CD4-positive, alpha-beta T cell treated with Interleukin-15 for 4 hours (primary cell): ENCODE data around the gene TAF4.
"Not testable (repeated sequence)": the region's sequence is repeated elsewhere in the genome, so short reads cannot be mapped to it uniquely, and the experiment has no call there.

Experiments used
- DNase-seq: peaks from one replicate; pipeline ENCODE4 v3.0.0-alpha.2; 2020; ENCODE audit warnings: low spot score

Gene TAF4

DNA sequence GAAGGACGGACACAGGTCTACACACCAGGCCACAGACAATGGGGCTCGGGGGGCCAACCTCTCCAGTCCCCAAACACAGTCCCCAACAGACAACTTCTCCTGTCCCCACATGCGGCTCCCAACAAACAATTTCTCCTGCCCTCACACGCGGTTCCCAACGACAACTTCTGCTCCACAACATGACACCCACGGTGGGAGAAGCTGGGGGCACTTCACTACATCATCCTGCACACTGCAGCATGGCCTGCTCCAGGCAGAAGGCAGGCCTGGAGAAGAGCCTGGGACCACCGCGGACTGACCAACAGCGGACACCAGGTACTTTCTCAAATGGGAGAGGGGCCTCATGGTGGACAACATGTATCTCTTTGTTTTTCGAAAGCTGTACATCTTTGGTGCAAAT is 6.7 kb downstream of the TAF4 start:
- DNase-seq, result no peak

DNA sequence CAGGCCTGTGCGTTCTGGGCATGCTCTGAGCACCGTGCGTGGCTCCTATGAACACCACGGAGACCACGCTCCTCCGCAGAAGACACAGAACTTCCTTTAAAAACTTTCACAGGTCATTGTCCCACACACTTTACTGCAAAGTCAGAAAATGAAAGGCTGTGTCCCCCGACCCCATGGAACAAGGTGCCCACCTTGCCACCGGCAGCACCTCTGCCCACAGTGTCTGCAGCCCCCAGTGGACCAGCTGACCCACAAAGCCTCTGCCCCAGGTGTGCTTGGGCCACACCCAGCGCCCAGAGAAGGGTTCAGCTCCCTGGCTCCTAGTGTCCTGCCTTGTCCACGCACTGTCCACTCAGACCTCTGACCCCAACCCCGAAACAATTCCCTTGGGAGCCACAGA is 8.7 kb downstream of the TAF4 start:
- DNase-seq, result no peak

DNA sequence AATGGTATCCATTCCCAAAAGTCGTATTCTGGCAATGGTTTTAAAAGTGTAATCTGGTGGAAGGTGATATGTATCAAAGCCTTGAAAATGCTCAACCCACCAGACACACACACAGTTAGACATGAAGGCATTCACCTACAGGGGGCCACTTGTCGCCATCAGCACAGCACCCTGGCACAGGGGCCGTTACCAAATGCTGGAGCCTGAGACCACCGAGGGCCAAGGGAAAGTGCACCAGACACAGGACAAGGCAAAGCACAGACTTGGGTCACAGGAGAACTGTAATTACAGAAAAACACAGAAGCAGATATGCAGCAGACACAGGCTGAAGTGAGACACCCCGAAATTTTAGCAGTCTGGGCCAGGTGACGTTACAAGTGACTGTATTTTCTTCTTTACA is 9.3 kb downstream of the TAF4 start:
- DNase-seq, result no peak

DNA sequence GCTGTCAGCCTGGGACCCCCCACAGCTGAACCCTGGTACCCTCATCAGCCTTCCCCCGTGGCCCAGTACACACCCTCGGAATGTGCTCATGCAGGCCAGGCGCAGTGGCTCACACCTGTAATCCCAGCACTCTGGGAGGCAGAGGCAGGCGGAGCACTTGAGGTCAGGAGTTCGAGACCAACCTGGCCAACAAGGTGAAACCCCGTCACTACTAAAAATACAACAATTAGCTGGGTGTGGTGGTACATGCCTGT is 9.9 kb downstream of the TAF4 start:
- DNase-seq, result not testable (repeated sequence)

DNA sequence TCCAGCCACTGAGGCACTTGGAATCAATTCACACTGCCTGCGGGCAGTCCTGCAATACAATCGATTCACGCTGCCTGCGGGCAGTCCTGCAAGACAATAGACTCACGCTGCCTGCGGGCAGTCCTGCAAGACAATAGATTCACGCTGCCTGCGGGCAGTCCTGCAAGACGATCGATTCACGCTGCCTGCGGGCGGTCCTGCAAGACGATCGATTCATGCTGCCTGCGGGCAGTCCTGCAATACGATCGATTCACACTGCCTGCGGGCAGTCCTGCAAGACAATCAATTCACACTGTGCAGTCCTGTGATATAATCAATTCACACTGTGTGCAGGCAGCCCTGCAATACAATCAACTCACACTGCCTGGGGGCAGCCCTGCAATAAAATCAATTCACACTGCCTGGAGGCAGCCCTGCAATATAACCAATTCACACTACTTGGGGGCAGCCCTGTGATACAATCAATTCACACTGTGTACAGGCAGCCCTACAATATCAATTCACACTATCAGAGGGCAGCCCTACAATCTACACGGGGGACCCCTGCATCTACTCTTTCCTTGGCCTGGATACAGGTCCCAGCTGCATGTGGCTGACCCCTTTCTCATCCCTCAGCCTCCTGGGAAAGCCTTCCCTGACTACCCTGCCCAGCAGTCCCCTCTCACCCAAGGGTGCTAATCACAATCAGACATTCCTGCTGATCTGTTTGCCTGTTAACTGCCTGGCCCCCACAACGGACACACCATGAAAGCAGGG is 10.4 kb downstream of the TAF4 start:
- DNase-seq, result no peak

DNA sequence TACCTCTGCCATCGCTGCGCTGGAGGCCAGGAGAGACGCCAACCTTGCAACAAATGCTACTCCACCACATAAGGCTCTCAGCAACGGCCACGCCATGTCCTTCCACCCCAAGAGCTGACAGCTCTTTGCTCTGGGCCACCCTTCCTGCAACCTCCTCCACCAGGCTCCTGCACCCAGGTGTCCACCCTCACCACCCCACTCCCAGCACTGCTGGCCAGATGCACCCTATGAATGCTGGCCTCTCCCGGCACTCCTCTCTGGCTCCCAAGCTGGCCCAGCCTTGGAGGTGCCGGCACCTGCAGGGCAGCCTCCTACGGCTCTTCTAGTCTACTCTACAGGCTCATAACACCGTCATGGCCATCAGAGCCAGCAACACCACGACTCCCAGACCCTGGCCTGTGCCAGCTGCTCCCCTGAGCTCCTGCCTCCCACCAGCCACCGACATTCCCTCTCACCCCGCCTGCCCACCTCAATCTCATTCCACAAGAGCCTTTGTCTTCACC is 11.2 kb downstream of the TAF4 start:
- no peak for DNase-seq

DNA sequence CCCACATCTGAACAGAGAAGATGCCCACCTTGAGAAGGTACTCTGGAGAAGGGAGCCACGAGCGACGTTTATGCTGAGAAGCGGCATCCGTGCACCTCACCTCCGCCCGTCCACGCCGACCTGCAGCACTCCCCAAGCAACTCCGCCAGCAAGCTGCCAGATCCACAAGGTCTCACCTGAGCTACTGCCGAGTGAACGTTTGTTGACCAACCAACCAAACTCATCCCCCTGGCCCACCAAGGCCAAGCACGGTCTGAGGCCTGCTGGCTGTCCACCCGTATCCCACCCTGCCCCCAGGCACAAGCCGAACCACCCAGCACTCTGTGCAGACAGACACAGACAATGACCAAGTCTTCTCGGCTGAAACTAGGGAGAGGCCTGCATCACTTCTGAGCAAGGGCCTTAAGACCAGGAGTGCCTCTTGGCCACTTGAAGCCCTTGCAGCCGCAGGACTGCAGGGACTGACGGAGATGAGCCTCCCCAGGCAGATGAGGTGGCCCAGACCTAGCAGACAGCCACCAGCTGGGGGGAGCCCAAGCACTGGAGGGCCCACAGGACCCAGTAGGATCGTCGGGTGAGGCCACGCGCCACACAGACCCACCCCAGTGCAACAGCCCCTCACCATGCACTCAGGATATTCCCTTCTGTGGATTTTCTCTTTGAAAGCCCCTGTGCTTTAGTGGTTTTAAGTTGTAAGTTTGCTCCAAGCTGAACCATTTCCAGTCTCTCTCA is 12.1 kb downstream of the TAF4 start:
- no peak for DNase-seq

DNA sequence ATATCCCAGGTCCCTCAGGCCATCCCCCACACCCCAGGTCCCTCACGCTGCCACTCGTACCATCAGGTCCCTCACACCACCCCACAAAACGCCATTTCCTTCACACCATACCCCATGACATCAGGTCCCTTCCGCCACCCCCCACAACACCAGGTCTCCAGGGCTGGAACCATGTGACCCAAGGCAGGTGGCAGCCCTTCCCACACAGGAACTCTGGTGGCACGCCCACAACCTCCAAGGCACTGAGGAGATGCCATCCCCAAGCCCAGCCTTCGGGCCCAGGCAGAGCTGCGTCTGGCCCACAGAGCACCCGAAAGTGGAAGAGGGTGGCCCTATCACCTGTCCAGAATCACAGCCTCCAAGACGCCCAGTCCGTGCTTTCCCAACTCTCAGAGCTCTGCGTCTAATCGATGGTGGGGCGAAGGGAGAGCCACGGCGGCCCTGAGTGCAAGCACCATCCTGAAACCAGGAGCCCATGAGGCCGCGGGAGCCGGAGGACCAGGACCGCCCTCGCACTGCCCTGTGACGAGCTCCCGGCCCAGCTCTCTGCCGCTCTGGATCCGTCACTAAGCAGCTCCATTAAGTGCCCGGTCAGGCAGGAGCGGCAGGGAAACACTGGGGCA is 12.7 kb downstream of the TAF4 start:
- DNase-seq, result no peak

DNA sequence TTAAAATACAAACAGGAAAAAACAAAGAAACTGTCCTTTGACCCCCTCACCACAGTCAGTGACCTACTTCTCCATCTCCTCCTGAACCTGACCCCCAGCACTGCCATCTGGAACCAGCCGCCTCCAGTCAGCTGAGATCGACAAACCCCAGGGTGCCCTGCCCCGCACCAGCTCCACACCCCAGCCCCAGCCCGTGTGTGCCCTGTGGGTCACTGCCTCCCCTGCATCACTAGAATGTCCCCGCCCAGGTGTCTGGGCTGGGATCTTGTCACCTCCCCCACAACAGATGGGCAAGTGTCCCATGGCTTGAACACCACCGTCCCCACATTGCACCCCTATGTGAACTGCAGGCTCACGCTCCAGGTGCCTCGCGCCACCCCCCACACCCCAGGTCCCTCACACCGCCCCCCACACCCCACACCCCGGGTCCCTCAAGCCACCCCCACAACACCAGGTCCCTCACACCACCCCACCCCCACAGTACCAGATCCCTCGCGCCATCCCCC is 13.3 kb downstream of the TAF4 start:
- no peak for DNase-seq

DNA sequence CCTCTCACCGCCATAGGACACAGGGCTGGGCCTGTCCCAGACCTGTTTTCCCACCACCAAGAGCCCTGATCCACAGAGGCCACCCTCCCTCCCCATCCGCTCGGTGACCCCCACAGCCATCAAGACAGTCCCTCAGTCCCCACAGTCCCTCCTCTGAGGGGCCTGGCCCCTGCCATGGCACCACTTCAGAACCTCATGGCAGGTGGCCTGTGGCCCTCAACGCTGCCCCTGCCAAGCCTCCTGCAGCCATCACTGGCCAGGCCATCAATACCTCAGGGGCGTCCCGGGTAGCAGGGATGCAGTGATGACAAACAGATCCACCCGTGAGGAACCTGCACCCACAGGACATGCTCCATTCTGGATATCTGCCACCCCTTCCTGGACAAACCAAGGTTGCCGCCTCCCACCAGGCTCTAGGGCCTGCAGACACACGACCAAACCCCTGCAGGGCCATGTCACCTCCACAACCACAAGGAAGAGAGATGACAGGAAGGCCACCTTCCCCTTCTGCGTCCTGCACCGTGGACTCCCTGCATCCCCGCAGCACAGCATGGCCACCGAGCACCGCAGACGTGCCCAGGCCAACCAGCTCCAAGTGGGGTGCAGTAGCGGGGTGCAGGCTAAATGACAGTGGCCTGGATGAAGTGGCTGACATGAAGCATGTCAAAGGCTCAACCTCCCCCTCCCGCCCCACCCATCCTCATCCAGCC is 14.0 kb downstream of the TAF4 start:
- no peak for DNase-seq

DNA sequence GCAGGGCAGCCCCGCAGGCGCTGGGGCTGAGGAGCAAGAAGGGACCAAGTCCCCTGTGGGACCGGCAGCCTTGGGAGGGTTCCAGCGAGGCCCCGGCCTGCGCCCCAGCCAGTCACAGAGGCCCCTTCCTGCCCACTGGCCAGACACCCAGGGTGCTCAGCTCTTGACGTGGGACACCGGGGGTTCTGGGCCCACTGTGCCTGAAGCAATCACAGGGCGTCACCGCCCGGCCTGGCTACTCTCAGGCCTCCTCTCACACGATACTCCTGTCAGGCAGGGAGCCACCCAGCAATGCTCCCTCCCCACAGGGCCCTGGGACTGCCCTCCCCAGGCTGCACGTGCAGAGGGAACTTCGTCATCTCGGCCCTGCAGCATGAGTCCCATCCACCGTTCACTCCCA is 14.5 kb downstream of the TAF4 start:
- no peak for DNase-seq

DNA sequence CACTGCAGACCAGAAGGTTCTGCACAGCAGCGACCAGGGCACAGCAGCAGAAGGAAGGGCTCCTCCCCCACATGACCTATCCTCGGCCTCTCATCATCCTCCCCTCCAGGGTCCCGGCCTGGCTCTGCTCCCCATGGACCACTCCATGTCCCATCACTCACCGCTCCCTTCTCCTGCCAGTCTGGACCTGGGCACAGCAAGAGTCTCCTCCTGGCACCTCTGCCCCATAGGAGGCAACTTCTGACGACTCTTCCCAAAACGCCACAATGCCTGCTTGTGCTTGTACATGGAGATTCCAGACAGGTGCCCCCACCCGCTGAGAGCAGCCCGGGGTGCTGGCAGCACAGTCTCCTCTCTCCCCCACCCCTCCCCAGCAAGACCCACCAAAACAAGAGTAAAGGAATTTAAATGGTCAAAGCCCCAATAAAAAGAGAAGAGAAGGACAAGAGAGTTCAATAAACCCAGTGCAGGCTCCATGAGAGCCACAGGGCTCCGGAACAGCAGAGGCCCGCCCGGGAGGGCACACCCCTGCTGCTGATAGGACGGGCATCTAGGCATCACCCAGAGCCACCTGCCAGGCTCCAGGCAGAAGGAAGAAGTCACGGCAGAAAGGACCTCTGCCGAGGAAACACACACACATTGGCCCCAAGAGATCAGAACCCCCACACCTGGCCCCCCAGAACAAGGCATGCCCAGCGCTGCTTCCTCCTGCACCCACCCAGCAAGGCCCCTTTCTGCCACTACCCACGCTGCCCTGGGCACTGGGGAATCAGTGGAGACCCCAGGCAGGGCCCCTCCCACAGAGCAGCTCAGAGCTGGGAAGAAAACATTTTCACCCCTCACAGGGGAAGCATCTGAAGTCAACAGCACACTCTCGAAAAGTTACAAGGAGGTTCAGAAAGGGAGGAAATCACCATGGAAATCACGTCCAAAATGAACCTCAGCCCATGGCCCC is 15.2 kb downstream of the TAF4 start:
- DNase-seq, result no peak

DNA sequence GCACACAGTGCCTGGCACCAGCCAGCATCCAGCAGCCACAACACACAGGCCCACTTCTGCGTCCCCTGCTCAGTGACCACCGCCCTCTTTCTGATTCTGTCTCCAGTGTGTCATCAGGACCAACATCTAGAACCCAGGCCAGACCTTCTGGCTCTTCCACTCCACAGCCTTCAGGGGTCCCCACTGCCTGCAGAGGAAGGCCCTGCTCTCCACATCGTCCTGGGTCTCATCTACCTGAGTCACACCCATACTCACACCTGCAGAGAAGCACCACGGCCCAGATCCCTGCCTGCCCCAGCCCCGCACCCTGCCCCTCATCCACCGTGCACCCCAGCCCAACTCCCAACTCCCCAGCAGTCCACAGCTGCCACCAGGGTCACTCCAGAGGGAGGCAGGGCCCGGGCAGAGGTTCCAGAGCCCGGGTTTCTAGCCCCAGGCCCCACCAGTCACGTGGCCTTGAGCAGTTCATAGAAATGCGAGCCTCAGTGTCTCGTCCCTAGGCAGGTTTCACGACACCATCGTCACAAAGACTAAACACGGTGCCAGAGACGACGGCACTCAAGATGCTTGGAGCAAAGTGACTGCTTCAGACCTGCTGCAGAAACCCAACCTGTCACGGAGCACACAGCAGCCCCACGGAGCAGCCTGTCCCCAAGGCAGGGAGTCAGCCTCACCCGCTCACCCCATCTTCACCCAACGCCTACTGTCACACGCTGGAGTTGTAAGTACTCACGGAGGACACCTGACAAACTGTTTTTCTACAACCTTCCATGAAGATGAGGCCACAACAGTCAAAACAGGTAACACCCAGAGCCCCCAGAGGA is 16.1 kb downstream of the TAF4 start:
- DNase-seq, result no peak

DNA sequence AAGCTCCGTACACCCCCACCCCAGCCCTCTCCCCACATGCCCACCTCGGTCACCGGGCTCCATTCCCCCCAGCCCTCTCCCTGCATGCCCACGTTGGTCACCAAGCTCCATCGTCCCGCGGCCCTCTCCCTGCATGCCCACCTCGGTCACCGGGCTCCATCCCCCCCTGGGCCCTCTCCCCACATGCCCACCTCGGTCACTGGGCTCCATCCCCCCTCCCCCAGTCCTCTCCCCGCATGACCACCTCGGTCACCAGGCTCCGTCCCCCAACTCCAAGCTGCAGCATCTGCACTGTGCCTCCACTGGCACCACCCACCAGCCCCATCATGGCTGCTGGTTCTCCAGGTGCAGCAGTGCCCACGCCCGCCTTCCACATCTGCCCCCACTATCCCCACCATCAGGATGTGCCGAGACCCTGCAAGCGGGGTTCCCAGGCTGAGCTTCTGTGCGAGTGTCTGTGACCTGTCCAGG is 16.8 kb downstream of the TAF4 start:
- DNase-seq, result no peak

DNA sequence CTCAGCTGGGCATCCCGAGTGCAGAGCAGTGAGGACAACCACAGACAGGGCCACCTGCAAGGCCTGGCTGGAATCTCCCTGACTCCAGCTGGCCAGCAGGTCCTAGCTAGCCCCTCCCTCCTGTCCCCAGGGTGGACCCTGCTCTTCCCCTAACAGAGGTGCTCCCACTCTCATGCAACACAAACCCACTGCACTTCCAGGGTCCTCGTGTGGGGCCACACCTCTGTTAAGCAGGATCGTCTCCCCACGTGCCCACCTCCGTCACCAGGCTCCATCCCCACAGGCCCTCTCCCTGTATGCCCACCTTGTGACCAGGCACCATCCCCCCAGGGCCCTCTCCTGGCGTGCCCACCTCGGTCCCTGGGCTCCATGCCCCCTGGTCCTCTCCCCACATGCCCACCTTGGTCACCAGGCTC is 17.3 kb downstream of the TAF4 start:
- DNase-seq, result no peak

DNA sequence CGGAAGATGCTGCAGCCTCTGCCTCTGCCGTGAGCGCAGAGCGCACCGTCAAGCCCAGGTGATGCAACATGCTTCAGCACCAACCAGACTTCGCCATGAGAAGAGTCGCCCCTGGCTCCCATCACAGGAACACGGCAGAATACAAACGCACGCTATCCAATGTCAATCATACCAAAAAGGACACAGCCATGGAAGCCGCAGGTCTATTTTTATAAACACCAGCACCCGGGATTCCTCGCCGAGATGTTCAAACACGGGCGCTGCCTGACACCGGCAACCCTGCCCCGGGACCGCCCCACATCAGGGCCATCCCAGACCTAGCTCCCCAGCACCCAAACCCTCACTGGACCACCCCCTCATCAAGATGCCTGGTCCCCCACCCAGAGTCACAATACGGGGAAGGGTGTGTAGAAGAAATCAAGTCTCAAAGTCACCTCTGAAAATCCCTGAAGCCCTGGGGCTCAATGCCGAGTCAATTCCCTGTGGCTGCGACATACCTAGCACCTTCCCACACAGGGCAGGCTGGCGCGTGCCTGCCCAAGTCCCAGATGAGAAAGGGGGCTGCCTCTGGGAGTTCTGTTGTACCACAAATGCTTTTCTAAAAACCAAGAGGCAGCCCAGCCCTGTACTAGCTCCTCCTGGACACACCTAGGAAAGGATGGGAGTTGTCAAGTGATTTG is 17.9 kb downstream of the TAF4 start:
- no peak for DNase-seq

DNA sequence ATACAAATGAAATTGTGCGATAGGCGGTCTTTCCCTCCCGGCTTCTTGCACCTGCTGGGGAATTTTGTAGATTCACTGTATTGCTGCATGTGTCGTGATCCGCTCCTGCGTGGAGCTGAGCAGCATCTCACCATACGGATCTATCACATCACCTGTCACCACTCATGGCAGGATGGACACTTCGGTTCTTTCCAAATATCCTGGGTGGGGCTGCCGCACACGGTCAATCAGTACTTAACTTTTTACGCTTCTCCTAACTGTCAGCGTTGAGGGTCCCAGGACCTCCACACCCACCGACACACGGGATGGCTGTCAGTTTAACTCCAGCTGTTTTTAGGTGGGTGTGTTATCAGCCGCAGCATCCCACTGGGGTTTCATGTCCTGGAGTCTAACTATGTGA is 19.2 kb downstream of the TAF4 start:
- DNase-seq, result no peak

DNA sequence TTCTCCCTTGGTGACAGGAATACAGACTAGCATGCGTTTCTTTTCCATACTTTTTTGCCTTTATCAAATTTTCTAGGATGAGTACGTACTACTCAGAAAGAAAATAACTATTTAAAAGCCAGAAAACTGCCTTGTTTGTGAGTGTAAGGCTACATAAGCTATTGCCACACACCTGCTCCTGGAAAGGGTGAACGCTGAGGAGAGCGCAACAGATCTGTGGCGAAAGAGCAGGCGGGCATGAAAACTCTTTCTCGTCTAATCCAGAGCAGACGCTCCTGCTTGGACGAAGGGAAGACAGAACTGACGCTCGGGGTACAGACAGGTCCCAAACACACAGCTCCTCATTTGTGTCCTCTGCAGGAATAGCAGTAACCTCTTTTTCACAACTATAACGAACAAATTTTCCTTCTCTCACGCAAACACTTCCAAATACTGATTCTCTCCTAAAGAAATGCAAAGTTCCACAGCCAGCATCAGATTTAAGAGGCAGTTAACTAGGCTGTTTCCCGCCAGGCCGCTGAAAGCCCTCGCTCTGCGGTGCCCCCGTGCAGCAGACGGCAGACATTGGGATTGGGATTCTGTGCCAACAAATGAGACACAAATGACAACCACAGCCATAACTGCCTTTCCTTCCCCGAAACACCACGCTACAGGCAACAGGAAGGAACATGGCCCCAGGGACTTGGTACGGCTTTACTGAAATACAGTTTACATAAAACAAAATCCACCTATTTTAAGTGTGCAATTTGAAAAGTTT is 20.0 kb downstream of the TAF4 start:
- no peak for DNase-seq

DNA sequence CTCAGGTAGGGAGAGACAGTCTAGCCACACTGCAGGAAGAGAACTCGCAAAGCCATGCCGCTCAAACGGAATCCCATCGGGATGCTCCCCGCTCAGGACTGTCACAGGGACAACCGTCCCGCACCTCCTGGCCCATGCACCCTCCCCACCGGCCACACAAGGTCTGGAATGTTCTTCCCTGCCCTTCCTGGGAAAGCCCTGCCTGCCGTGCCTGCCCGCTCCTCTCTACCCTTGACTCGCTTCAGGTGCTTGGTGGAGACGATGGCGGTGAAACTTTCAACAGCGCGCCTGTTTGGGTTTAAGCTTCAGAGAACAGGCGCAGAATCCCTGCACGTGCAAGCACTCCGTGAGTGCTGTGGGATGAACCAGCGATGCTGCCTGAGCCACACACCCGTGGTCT is 20.6 kb downstream of the TAF4 start:
- DNase-seq, result no peak
